K562 (cell line): Measurements from ENCODE around the gene FHIP1B. TPM values are rescaled to one million over a fixed set of nuclear protein-coding genes. Genes with fewer than 3 reads are reported as not detected.

ENCODE experiments used
- ATAC-seq: fragments of 200-7000 bp; cut with Tn5 transposase; 3 replicates; pipeline ENCODE4 v1.9.1; 2020; ENCODE audit warnings: moderate library complexity
- BruUV-seq: library from RNA; stranded (reverse); fragments of 400-500 nt; replicated peaks from 2 replicates; lab custom pipeline; 2021; lab: Mats Ljungman, UMichigan
- CTCF ChIA-PET: fragments of 300-600 bp; formaldehyde crosslinking; extraction: SDS; loops from one replicate; lab custom pipeline; 2021; ENCODE audit warnings: low intra/inter-chr PET ratio; lab: Yijun Ruan, JAX
- POLR2A ChIA-PET: fragments of 300-600, 350-650 bp; sonication (Branson Sonifier 250); formaldehyde crosslinking; extraction: SDS; loops from one replicate; lab custom pipeline; 2021; ENCODE audit warnings: antibody characterized with exemption, inconsistent platforms; lab: Yijun Ruan, JAX
- DNase-seq, 4 experiments: peaks; one replicate each; pipeline versions ENCODE4 v3.0.0 to v3.0.0-alpha.2; 2011 to 2018; ENCODE audit warnings: low spot score in 3 of 4, mixed read lengths in 3 of 4; ENCODE audit errors: extremely low read depth in 1 of 4
- FAIRE-seq: peaks from 2 replicates; lab custom pipeline; 2011; peaks lifted over from hg19 to GRCh38; lab: Jason Lieb, UNC
- H2AFZ ChIP-seq: 2 replicates; pipeline ENCODE4 v1.6.0; 2011; ENCODE audit warnings: low read depth, low read length, control low read depth, inconsistent platforms
- H3K27ac ChIP-seq: fragments of 200-600 bp; 3 replicates; pipeline ENCODE4 v1.8.0; 2011; ENCODE audit warnings: low read depth, mild to moderate bottlenecking, control low read depth, inconsistent platforms, low read length, moderate library complexity, mixed read lengths; ENCODE audit errors: extremely low read depth
- H3K27me3 ChIP-seq, 2 experiments: fragments of 300-600 bp in 1 of 2; 2 replicates in 1 of 2; 3 replicates in 1 of 2; pipeline versions ENCODE4 v1.6.0 to v1.8.0; 2011; ENCODE audit warnings: inconsistent platforms in 2 of 2, low read length in 2 of 2, mild to moderate bottlenecking in 1 of 2, mixed read lengths in 1 of 2, moderate library complexity in 1 of 2; ENCODE audit not compliant: control insufficient read depth in 2 of 2, insufficient read depth in 2 of 2
- H3K36me3 ChIP-seq: fragments of 300-600 bp; 3 replicates; pipeline ENCODE4 v1.8.0; 2011; ENCODE audit warnings: mild to moderate bottlenecking, low read length, inconsistent platforms; ENCODE audit not compliant: control insufficient read depth, insufficient read depth
- H3K4me1 ChIP-seq, 2 experiments: fragments of 200-600 bp in 1 of 2; replicated peaks in 1 of 2; 2 replicates in 1 of 2; 3 replicates in 1 of 2; pipeline versions ENCODE4 v1.5.1 to v1.8.0; 2011; ENCODE audit warnings: inconsistent platforms in 2 of 2, low read length in 2 of 2, mild to moderate bottlenecking in 1 of 2, mixed read lengths in 1 of 2, moderate library complexity in 1 of 2; ENCODE audit not compliant: control insufficient read depth in 2 of 2, insufficient read depth in 2 of 2
- H3K4me2 ChIP-seq: 2 replicates; pipeline ENCODE4 v1.6.1; 2011; ENCODE audit warnings: low read length, control low read depth, inconsistent platforms, mixed read lengths; ENCODE audit not compliant: insufficient read depth
- H3K4me3 ChIP-seq: fragments of 200-600 bp; sonication (generic), shearing (Covaris generic); 2 replicates; pipeline ENCODE4 v1.5.1; 2016; ENCODE audit warnings: control low read depth, inconsistent platforms
- H3K79me2 ChIP-seq: fragments of 200-600 bp; 3 replicates; pipeline ENCODE4 v1.8.0; 2011; ENCODE audit warnings: low read length, inconsistent platforms; ENCODE audit not compliant: control insufficient read depth, insufficient read depth
- H3K9ac ChIP-seq, 2 experiments: 2 replicates each; pipeline versions ENCODE4 v1.6.0 to v1.6.1; 2011; ENCODE audit warnings: low read depth in 2 of 2, low read length in 2 of 2, control low read depth in 1 of 2, inconsistent platforms in 1 of 2, mild to moderate bottlenecking in 1 of 2, mixed read lengths in 1 of 2; ENCODE audit not compliant: insufficient read depth in 1 of 2
- H3K9me1 ChIP-seq: one replicate; pipeline ENCODE4 v1.6.0; 2011; ENCODE audit warnings: inconsistent platforms, mild to moderate bottlenecking, low read length, moderate library complexity; ENCODE audit not compliant: control insufficient read depth, insufficient read depth
- H3K9me3 ChIP-seq: replicated peaks from 2 replicates; pipeline ENCODE4 v1.5.1; 2011; ENCODE audit warnings: low read depth, low read length, inconsistent platforms; ENCODE audit not compliant: control insufficient read depth, insufficient read depth
- H4K20me1 ChIP-seq: replicated peaks from 2 replicates; pipeline ENCODE4 v1.6.1; 2011; ENCODE audit warnings: low read length, inconsistent platforms, mixed read lengths; ENCODE audit not compliant: control insufficient read depth, insufficient read depth
- CBFB ChIP-seq: sonication (generic); formaldehyde crosslinking; IDR thresholded peaks from 2 replicates; pipeline ENCODE4 v1.4.0; 2020; ENCODE audit warnings: mild to moderate bottlenecking, missing genetic modification reagents
- CHCHD3 ChIP-seq: fragments of 250-450 bp; sonication (Bioruptor Pico); IDR thresholded peaks from 2 replicates; pipeline ENCODE4 v2.1.2; 2022; ENCODE audit warnings: mild to moderate bottlenecking
- FOSL1 ChIP-seq: fragments of 200-800 bp; sonication (Bioruptor generic); conservative IDR thresholded peaks from 2 replicates; pipeline ENCODE4 v1.6.1; 2016; ENCODE audit warnings: missing genetic modification characterization, missing compliant biosample characterization
- HOXB6 ChIP-seq: fragments of 250-450 bp; sonication (Bioruptor Pico); IDR thresholded peaks from 2 replicates; pipeline ENCODE4 v1.5.1; 2022; ENCODE audit warnings: mild to moderate bottlenecking, borderline replicate concordance
- NFIC ChIP-seq: fragments of 450-650 bp; IDR thresholded peaks from 2 replicates; pipeline ENCODE4 v1.6.1; 2017; ENCODE audit warnings: mild to moderate bottlenecking, inconsistent platforms
- POU5F1 ChIP-seq: fragments of 150-350 bp; IDR thresholded peaks from 2 replicates; pipeline ENCODE4 v1.6.1; 2014; ENCODE audit warnings: borderline replicate concordance, low read length, low read depth, mild to moderate bottlenecking; ENCODE audit not compliant: partially characterized antibody
- SIRT6 ChIP-seq: IDR thresholded peaks from one replicate; pipeline ENCODE4 v1.6.1; 2012; ENCODE audit warnings: low read depth, mild to moderate bottlenecking, control low read depth, inconsistent platforms, low read length, moderate library complexity
- ZFP30 ChIP-seq: fragments of 250-450 bp; sonication (Bioruptor Pico); IDR thresholded peaks from 2 replicates; pipeline ENCODE4 v1.8.0; 2022; ENCODE audit warnings: moderate library complexity, mild to moderate bottlenecking, inconsistent platforms, borderline replicate concordance
- ZNF436 ChIP-seq: fragments of 250-450, 450-650 bp; sonication (Bioruptor Pico); formaldehyde crosslinking; IDR thresholded peaks from 2 replicates; pipeline ENCODE4 v1.7.0; 2020; ENCODE audit warnings: mild to moderate bottlenecking
- WGBS: fragments of 100-300 bp; shearing (Covaris generic); methylation state at CpG from one replicate; pipeline ENCODE4 v1.1.6; 2016; ENCODE audit warnings: low coverage, mixed read lengths; ENCODE audit not compliant: insufficient coverage; ENCODE audit errors: missing lambda C conversion rate; 5-methylcytosine and 5-hydroxymethylcytosine counted together
- in situ Hi-C: fragments of 300-500 bp; cut with MboI; formaldehyde crosslinking; loops from 4 replicates; pipeline ENCODE4 v1.15.0; 2018; ENCODE audit warnings: inconsistent platforms, mixed read lengths
- intact Hi-C: fragments of 100-400 bp; cut with micrococcal nuclease; formaldehyde crosslinking; loops from 2 replicates; pipeline ENCODE4 v1.14.2; 2022
- polyA plus RNA-seq, 8 experiments: library from polyadenylated mRNA; depleted of rRNA in 4 of 8; stranded (reverse) in 5 of 8; unstranded in 3 of 8; fragments of >200 nt; fragmentation: Nextera tagmentation in 2 of 8; fragmentation: Illumina TruSeq in 1 of 8; extraction: Ambion mirVana in 2 of 8; extraction: Trizol in 1 of 8; gene quantifications; 2 replicates each; pipeline versions ENCODE4 v1.2.1 to v1.2.3, GENCODE V29; 2011 to 2014; ENCODE audit warnings: inconsistent platforms in 1 of 8, missing spikeins in 1 of 8
- total RNA-seq, 7 experiments: library from RNA; depleted of rRNA in 6 of 7; stranded (reverse); fragments of >200 nt in 6 of 7; fragmentation: Illumina TruSeq in 2 of 7; extraction: Trizol in 2 of 7; gene quantifications; 2 replicates each; pipeline versions ENCODE4 v1.2.1 to v1.2.3, GENCODE V29; 2011 to 2021; ENCODE audit warnings: low replicate concordance in 1 of 7
- TF ChIP-seq, protein P1 (sequence below): IDR thresholded peaks from 3 replicates; pipeline ENCODE4 v1.6.1; 2011; ENCODE audit warnings: borderline replicate concordance, mild to moderate bottlenecking, moderate library complexity; ENCODE audit not compliant: insufficient read length; ENCODE audit errors: extremely low read depth
- TF ChIP-seq, protein P2 (sequence below), 2 experiments: fragments of 450-650 bp; IDR thresholded peaks; 2 replicates each; pipeline ENCODE4 v1.6.1; 2016; ENCODE audit warnings: mild to moderate bottlenecking in 2 of 2, borderline replicate concordance in 1 of 2, low read depth in 1 of 2, moderate library complexity in 1 of 2

Gene FHIP1B
- total and polyA plus RNA-seq, 9 of the 15 experiments (the other 6 are each of a cell fraction or from before 2014, with no cell fraction given), result 0.94 to 24.7 (median 15.6) TPM

DNA sequence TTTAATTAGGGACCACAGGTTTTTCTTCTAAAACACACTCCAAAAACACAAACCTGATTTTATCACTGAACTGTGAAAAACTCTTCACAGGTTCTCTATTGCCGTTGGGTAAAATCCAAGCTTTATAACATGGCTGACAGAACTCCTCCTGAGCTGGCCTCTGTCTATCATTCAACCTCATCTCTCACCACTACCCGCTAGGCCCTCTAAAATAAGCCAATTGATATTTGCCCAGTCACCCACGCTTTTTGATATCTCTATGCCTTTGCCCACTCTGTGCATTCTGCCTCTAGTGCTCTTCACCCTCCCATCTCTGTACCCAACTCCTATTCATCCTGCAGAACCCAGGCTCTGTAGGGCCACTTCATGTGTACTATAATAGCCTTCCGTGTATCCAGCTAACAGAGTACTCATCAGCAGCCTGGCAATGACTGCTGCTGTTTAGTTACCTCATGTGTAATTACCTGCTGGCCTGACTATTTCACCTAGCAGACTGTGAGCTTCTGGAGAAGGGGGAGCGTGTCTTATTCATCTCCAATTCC, 3.4 kb upstream of the FHIP1B start:
- ChIA-PET CTCF (no interaction called here), POLR2A (interaction anchor here (0.7 kb wide), 1 partner anchor 12 kb away, joined by 3 read pairs; no protein-coding TSS in a partner anchor)
- in situ Hi-C loops, result no loop called here
- no peaks in the 10 kb centered on the region for H3K9me1 ChIP-seq
- FAIRE-seq (no peak), DNase-seq (no peak), ATAC-seq (no peak)
- H3K79me2 ChIP-seq, result peaks cover 17% of the 10 kb centered on the region
- no peak overlapping the region for H3K27ac ChIP-seq
- no peak overlapping the region for H2AFZ ChIP-seq
- H3K9ac ChIP-seq, result no peak overlapping the region
- no peaks in the 10 kb centered on the region for H4K20me1 ChIP-seq
- intact Hi-C loops, result no loop called here
- peaks cover 9% of the 10 kb centered on the region in 2 experiments; a peak in 3 of 5 replicates for H3K4me1 ChIP-seq
- no peak overlapping the region for H3K4me3 ChIP-seq
- H3K9me3 ChIP-seq, result no peaks in the 10 kb centered on the region
- no peaks in the 10 kb centered on the region for H3K36me3 ChIP-seq
- H3K4me2 ChIP-seq, result no peak overlapping the region
- no TSS peak for BruUV-seq
- peaks cover 3 to 31% of the 10 kb centered on the region in 2 experiments; a peak in 4 of 5 replicates for H3K27me3 ChIP-seq
- 24% methylated on average over 5 of the region's 5 CpGs for WGBS
- TF ChIP-seq, protein P1, sequence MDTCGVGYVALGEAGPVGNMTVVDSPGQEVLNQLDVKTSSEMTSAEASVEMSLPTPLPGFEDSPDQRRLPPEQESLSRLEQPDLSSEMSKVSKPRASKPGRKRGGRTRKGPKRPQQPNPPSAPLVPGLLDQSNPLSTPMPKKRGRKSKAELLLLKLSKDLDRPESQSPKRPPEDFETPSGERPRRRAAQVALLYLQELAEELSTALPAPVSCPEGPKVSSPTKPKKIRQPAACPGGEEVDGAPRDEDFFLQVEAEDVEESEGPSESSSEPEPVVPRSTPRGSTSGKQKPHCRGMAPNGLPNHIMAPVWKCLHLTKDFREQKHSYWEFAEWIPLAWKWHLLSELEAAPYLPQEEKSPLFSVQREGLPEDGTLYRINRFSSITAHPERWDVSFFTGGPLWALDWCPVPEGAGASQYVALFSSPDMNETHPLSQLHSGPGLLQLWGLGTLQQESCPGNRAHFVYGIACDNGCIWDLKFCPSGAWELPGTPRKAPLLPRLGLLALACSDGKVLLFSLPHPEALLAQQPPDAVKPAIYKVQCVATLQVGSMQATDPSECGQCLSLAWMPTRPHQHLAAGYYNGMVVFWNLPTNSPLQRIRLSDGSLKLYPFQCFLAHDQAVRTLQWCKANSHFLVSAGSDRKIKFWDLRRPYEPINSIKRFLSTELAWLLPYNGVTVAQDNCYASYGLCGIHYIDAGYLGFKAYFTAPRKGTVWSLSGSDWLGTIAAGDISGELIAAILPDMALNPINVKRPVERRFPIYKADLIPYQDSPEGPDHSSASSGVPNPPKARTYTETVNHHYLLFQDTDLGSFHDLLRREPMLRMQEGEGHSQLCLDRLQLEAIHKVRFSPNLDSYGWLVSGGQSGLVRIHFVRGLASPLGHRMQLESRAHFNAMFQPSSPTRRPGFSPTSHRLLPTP, result no peak
- TF ChIP-seq CHCHD3 (CRISPR knock-in tag) (no peak), POU5F1 (no peak), FOSL1 (tag) (no peak), ZFP30 (CRISPR knock-in tag) (no peak), ZNF436 (no peak), NFIC (no peak), SIRT6 (no peak), HOXB6 (CRISPR knock-in tag) (no peak), CBFB (CRISPR knock-in tag) (no peak)
- TF ChIP-seq, protein P2, sequence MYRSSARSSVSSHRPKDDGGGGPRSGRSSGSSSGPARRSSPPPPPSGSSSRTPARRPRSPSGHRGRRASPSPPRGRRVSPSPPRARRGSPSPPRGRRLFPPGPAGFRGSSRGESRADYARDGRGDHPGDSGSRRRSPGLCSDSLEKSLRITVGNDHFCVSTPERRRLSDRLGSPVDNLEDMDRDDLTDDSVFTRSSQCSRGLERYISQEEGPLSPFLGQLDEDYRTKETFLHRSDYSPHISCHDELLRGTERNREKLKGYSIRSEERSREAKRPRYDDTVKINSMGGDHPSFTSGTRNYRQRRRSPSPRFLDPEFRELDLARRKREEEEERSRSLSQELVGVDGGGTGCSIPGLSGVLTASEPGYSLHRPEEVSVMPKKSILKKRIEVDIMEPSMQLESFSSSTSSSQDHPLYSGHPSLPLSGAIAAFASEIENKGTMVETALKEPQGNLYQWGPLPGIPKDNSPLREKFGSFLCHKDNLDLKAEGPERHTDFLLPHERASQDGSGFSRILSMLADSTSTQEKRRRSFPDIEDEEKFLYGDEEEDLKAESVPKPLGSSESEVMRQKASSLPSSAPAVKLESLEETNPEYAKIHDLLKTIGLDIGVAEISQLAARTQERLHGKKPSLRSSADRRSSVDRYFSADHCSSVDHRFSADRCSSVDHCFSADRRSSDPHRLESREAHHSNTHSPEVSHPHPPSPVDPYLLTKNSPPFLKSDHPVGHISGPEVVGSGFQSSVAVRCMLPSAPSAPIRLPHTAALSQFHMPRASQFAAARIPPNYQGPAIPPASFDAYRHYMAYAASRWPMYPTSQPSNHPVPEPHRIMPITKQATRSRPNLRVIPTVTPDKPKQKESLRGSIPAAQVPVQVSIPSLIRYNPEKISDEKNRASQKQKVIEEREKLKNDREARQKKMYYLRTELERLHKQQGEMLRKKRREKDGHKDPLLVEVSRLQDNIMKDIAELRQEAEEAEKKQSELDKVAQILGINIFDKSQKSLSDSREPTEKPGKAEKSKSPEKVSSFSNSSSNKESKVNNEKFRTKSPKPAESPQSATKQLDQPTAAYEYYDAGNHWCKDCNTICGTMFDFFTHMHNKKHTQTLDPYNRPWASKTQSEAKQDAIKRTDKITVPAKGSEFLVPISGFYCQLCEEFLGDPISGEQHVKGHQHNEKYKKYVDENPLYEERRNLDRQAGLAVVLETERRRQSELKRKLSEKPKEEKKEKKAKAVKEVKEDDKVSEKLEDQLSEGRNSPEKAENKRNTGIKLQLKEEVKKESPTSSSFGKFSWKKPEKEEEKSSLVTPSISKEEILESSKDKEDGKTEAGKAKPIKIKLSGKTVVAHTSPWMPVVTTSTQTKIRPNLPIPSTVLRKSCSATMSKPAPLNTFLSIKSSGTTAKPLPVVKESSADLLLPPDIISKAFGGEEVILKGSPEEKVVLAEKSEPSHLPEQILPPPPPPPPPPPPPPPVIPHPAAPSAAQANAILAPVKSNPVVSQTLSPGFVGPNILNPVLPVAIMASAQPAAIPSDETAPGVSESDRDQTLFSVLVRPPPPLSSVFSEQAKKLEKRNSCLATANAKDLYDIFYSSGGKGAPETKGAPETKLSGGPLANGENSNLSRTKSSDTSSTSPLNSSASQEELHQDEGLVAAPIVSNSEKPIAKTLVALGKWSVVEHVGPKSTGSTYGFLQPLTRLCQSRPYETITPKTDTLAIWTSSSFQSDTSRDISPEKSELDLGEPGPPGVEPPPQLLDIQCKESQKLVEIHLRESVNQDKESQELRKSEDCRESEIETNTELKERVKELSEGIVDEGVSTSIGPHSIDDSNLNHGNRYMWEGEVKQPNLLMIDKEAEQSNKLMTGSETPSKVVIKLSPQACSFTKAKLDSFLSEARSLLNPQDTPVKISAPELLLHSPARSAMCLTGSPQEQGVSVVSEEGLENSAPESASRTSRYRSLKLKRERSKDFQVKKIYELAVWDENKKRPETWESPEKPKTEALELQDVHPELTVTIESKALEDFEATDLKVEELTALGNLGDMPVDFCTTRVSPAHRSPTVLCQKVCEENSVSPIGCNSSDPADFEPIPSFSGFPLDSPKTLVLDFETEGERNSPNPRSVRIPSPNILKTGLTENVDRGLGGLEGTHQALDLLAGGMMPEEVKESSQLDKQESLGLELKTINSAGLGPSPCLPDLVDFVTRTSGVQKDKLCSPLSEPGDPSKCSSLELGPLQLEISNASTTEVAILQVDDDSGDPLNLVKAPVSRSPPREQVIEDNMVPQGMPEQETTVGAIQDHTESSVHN (IDR thresholded peaks at IDR 0.05; ENCODE audit: borderline replicate concordance in 1 of 2, low read depth in 1 of 2), result no peak
